Brain pericyte (primary cell): ENCODE data around the gene GRIK3.

Source experiments
- DNase-seq: peaks from one replicate; pipeline ENCODE4 v3.0.0-alpha.2; 2012; ENCODE audit warnings: low read depth, low spot score

The GRIK3 gene

GRCh38 chr1:36857754-36858153, 176.6 kb downstream of the GRIK3 start:
- DNase-seq = no peak

DNA sequence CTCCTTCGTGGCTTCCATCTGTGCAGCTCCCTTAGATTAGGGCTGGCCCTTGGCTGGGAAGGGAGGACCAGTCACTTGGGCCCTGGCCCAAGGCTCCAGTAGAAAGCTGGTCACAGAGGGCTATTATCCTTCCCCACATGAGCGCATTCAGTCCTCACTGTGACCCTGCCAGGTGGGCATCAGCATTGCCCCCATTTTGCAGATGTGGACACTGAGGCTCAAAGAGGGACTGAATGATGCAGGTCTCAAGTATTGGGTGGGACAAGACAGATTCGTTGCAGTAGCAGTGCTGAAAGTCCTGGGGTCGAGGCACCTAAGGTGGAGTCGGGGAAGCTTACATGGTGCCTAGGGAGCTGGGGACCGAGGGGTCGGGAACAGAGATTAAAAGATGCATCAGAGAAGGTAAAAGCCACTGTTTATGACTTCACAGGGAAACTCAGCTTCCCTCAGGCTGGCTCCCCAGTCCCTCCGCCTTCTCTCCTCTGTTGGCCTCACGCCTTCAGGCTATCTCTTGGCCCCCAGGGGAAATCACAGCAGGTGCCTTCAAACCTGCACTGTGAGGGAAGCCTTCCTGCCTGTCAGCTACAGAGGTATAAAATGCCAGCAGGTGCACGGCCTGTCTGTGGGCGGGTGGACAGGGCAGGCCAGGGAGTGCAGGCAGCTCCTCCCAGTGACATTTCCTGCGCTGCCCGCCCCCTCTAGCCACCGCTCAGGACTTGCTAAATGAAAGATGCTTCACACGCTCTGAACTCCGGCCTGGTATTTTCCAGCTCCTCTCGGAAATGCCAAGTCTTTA, 178.4 kb downstream of the GRIK3 start:
- no peak for DNase-seq

GRCh38 chr1:36853638-36854037, 180.7 kb downstream of the GRIK3 start:
- no peak for DNase-seq

GRCh38 chr1:36852586-36852985, 181.7 kb downstream of the GRIK3 start:
- DNase-seq = no peak

- DNase-seq = no peak
Observed at GRCh38 chr1:36851595-36851994, 182.7 kb downstream of the GRIK3 start.

DNA sequence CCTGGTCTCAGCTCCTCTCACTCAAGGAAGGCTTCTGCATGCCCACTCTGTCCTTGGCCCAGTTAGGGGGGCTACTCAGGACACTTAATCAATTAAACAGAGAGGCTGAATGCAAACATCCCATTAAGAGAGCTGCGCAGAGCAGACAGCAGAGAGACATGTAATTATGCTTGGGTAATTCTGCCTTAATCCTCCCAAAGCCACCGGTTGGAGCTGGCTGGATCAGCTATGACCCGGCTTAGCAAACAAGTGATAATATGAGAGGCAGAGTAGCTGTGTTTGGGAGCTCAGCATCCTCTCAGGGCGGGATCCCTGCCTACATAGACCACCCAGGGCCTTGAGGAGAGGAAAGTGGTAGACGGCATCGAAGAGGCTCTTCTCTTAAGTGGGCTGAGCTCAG, 183.2 kb downstream of the GRIK3 start:
- no peak for DNase-seq

DNA sequence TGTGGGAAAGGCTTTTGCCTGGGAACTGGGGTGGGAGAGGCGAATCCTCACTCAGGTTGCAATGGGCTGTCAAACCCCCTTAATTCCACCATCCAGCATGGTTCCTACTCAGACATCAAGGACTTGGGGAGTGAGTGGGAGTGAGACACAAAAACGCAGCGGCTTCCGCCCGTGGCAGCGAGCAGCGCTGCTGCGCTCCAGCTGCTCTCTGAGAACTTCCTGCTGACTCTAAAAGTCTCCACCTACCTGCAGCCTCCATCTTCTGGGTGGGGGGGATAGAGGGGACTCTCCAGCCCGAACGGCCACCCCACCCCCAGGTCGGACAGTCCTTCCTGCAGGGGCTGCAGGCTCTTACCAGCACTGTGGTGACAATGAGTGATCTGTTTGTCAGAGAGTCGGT, 184.4 kb downstream of the GRIK3 start:
- DNase-seq = no peak

GRCh38 chr1:36847761-36848160, 186.6 kb downstream of the GRIK3 start:
- no peak for DNase-seq

DNA sequence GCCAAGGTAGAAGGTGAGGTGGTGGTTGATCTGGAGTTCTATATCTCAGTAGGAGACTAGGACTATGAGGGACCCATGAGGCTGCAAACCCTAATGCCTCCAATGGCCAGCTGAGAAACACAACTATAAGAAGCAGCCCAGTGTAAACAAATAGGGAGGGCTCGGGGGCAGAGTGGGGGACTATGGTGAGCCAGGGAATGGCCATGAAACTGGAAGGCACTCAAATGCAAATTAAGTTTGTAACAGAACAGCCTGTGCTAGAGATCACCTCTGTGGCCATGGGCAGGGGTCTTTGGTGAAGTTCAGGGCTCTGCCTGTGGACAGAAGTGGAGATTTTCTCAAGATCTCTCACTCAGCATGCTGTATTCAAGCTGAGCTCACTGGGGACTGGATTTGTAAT, 187.1 kb downstream of the GRIK3 start:
- no peak for DNase-seq

- DNase-seq = no peak
Observed at GRCh38 chr1:36846357-36846756, 188.0 kb downstream of the GRIK3 start.

DNA sequence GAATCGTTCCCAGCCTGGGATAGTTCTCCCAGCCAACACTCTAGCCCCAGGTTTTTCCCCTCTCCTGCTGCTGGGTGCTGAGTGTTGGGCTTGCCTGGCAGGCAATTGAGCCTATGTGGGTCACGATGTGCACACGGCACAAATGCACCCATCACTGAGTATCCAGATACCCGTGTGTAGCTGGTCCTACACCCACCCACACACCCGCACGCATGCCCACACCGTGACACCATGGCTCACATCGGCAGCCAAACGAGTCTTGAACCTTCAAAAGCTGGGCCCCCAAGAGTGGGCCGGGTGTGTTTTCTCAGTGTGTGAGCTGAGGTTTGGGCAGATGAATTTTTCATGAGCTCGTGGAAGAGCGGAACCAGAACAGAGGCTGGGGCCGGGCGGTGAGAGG, 188.5 kb downstream of the GRIK3 start:
- no peak for DNase-seq

- DNase-seq = no peak
Observed at GRCh38 chr1:36844917-36845316, 189.4 kb downstream of the GRIK3 start.

- DNase-seq = no peak
Observed at GRCh38 chr1:36843906-36844610, 190.3 kb downstream of the GRIK3 start.

DNA sequence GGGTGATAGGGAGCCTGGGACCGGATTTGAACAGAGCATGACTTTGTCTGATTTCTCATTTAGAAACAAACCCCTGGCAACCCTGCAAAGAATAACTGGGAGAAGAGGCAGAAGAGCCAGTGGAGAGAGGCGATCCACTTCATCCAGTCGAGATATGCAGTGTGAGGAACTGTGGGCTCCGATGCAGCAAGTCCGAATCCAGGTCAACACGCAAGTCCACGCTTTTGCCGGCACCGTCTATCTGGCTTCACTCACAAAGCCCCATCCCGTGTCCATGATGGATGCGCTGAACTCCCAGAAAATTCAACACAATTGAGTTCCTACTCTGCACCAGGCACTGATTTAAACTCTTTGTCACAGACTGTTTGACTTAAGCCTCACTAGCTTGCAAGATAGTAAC, 191.3 kb downstream of the GRIK3 start:
- DNase-seq = no peak

- no peak for DNase-seq
Observed at GRCh38 chr1:36842448-36842847, 191.9 kb downstream of the GRIK3 start.

DNA sequence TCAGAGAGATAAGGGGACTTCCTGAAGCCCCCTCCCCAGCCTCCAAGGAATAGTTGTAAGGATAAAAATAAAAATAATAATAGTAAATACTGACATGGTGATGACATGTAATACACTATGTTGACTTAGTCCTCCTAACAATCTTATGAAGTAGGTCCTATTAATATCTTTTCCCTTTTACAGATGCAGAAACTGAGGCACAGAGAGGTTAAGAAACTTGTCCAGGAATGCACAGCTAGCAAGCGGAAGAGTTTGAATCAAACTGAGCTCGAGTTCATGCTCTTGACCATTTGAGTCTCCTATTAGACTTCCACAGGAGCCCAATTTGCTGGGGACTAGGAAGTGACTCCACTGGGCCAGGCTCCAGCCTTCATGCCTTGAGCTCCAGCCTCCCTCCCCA, 194.8 kb downstream of the GRIK3 start:
- DNase-seq = no peak

DNA sequence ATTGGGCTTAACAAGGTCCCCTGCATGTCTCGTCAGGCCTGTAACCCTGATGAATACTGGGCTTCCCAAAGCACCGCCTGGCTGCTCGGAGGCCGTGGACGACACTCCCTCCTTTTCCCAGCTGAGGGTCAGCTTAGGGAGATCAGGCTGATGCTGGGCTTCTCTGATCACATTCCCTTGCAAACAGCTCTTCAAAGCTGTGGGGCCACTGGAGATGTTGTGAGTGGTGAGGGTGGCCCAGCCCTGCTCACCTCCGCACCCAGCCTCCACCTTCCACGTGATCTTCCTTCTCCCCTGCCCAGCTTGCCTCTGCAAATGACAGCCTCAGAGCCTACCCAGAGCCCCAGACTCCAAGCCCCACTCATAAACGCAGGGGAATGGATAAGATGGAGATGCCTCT, 195.4 kb downstream of the GRIK3 start:
- DNase-seq = no peak

GRCh38 chr1:36836916-36837315, 197.4 kb downstream of the GRIK3 start:
- DNase-seq = no peak

- DNase-seq = no peak
Observed at GRCh38 chr1:36836196-36836883, 198.0 kb downstream of the GRIK3 start.

- no peak for DNase-seq
Observed at GRCh38 chr1:36835696-36836095, 198.6 kb downstream of the GRIK3 start.

- DNase-seq = no peak
Observed at GRCh38 chr1:36835017-36835695, 199.2 kb downstream of the GRIK3 start.

DNA sequence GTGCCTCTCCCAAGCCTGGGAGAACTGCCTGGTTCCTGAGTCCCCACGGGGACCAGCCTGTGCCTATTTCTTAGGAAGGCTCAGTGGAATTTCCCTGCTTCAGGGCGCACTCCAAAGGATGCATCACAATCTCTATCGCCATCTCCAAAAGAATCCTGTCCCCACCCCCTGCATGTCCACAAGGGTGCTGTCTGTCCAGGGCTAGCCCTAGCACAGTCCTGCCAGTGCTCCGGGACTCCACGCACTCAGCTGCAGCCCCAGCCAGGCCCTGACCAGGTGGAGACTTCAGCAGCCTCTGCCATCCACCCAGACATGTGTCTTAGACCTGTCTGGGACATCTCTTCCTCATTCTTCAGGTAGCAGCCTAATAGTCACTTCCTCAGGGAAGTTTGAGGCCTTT, 199.7 kb downstream of the GRIK3 start:
- no peak for DNase-seq
